Endothelial cell of umbilical vein (primary cell): ENCODE results near the gene WDR27. TPM values are rescaled to one million over a fixed set of nuclear protein-coding genes. Genes with fewer than 3 reads are reported as not detected.

Experiments
- BruUV-seq: library from RNA; stranded (reverse); fragments of 400-500 nt; replicated peaks from 2 replicates; lab custom pipeline; 2021; lab: Mats Ljungman, UMichigan
- CTCF ChIA-PET: fragments of 300-600, 350-600 bp; sonication (Branson Sonifier 250); formaldehyde crosslinking; loops from one replicate; lab custom pipeline; 2021; ENCODE audit warnings: antibody characterized with exemption, inconsistent platforms; lab: Charles Lee
- POLR2A ChIA-PET: fragments of 300-600, 350-600 bp; sonication (Branson Sonifier 250); formaldehyde crosslinking; loops from one replicate; lab custom pipeline; 2021; ENCODE audit warnings: antibody characterized with exemption, inconsistent platforms; lab: Charles Lee
- DNase-seq: peaks from one replicate; pipeline ENCODE4 v3.0.0-alpha.2; 2011; ENCODE audit warnings: low read depth, low spot score
- FAIRE-seq: peaks from 2 replicates; lab custom pipeline; 2011; peaks lifted over from hg19 to GRCh38; lab: Jason Lieb, UNC
- H2AFZ ChIP-seq: 2 replicates; pipeline ENCODE4 v1.6.0; 2012; ENCODE audit warnings: low read depth, low read length, control low read depth, inconsistent platforms
- H3K27ac ChIP-seq: 2 replicates; pipeline ENCODE4 v1.5.1; 2011; ENCODE audit warnings: low read depth, mild to moderate bottlenecking, control low read depth, low read length, moderate library complexity; ENCODE audit not compliant: insufficient read depth
- H3K27me3 ChIP-seq, 2 experiments: 2 replicates each; pipeline versions ENCODE4 v1.6.0 to v1.6.1; 2011; ENCODE audit warnings: low read length in 2 of 2, mixed read lengths in 1 of 2; ENCODE audit not compliant: control insufficient read depth in 2 of 2, insufficient read depth in 2 of 2
- H3K36me3 ChIP-seq, 2 experiments: 2 replicates in 1 of 2; 3 replicates in 1 of 2; pipeline ENCODE4 v1.5.1; 2011; ENCODE audit warnings: low read length in 2 of 2, mild to moderate bottlenecking in 1 of 2, moderate library complexity in 1 of 2; ENCODE audit not compliant: control insufficient read depth in 2 of 2, insufficient read depth in 2 of 2; ENCODE audit errors: extremely low read depth in 1 of 2
- H3K4me1 ChIP-seq: 3 replicates; pipeline ENCODE4 v1.5.1; 2011; ENCODE audit warnings: mild to moderate bottlenecking, low read length; ENCODE audit not compliant: control insufficient read depth, insufficient read depth; ENCODE audit errors: extremely low read depth
- H3K4me2 ChIP-seq: 2 replicates; pipeline ENCODE4 v1.6.1; 2011; ENCODE audit warnings: low read length, control low read depth, mixed read lengths; ENCODE audit not compliant: insufficient read depth
- H3K4me3 ChIP-seq, 3 experiments: fragments of 200-600 bp in 1 of 3; sonication (generic), shearing (Covaris generic) in 1 of 3; replicated peaks in 1 of 3; 2 replicates each; pipeline ENCODE4 v1.5.1; 2011 to 2016; ENCODE audit warnings: control low read depth in 3 of 3, low read length in 3 of 3, mild to moderate bottlenecking in 2 of 3, inconsistent platforms in 1 of 3, low read depth in 1 of 3, moderate library complexity in 1 of 3; ENCODE audit not compliant: insufficient read depth in 1 of 3
- H3K79me2 ChIP-seq: 2 replicates; pipeline ENCODE4 v1.6.0; 2012; ENCODE audit warnings: low read length, inconsistent platforms; ENCODE audit not compliant: control insufficient read depth, insufficient read depth
- H3K9ac ChIP-seq: replicated peaks from 2 replicates; pipeline ENCODE3; 2011; ENCODE audit warnings: low read length, control low read depth; ENCODE audit not compliant: insufficient read depth; ENCODE audit errors: extremely low read depth
- H3K9me1 ChIP-seq: replicated peaks from 3 replicates; pipeline ENCODE4 v1.6.0; 2011; ENCODE audit warnings: mild to moderate bottlenecking, low read length; ENCODE audit not compliant: control insufficient read depth, insufficient read depth; ENCODE audit errors: extremely low read depth
- H3K9me3 ChIP-seq: replicated peaks from 2 replicates; pipeline ENCODE4 v1.5.1; 2012; ENCODE audit warnings: low read length, inconsistent platforms; ENCODE audit not compliant: control insufficient read depth, insufficient read depth
- H4K20me1 ChIP-seq: replicated peaks from 2 replicates; pipeline ENCODE3; 2011; ENCODE audit warnings: mild to moderate bottlenecking, low read length; ENCODE audit not compliant: control insufficient read depth, insufficient read depth; ENCODE audit errors: extremely low read depth
- EZH2 ChIP-seq: IDR thresholded peaks from 2 replicates; pipeline ENCODE4 v1.6.1; 2012; ENCODE audit warnings: borderline replicate concordance, low read depth, mild to moderate bottlenecking, moderate library complexity, low read length, inconsistent platforms; ENCODE audit not compliant: severe bottlenecking
- FOS ChIP-seq: IDR thresholded peaks from 2 replicates; pipeline ENCODE4 v1.6.1; 2011; ENCODE audit warnings: mild to moderate bottlenecking, low read length, moderate library complexity, borderline replicate concordance; ENCODE audit not compliant: insufficient read depth
- GATA2 ChIP-seq: IDR thresholded peaks from 2 replicates; pipeline ENCODE4 v1.7.0; 2011; ENCODE audit warnings: low read depth, mild to moderate bottlenecking, moderate library complexity, mixed read lengths, low read length; ENCODE audit not compliant: insufficient read length, insufficient read depth
- JUN ChIP-seq: IDR thresholded peaks from 2 replicates; pipeline ENCODE4 v1.6.1; 2011; ENCODE audit warnings: borderline replicate concordance, low read depth; ENCODE audit not compliant: insufficient read length, insufficient read depth
- MYC ChIP-seq: IDR thresholded peaks from one replicate; pipeline ENCODE4 v1.6.1; 2011; ENCODE audit warnings: mild to moderate bottlenecking, low read depth, low read length
- POLR2A ChIP-seq: IDR thresholded peaks from 2 replicates; pipeline ENCODE4 v1.6.1; 2012; ENCODE audit warnings: low read depth, mild to moderate bottlenecking, control low read depth, low read length
- POLR2AphosphoS5 ChIP-seq: IDR thresholded peaks from 2 replicates; pipeline ENCODE4 v1.6.1; 2012; ENCODE audit warnings: low read depth, mild to moderate bottlenecking, control low read depth, low read length, moderate library complexity; ENCODE audit not compliant: insufficient read depth
- dilution Hi-C: fragments of 300-500 bp; cut with MboI; formaldehyde crosslinking; loops from one replicate; pipeline ENCODE4 v1.15.0; 2019; ENCODE audit warnings: low sequenced_read_pairs; ENCODE audit not compliant: extremely low pct_ligation_motif_present
- intact Hi-C: fragments of 100-400 bp; cut with micrococcal nuclease; formaldehyde crosslinking; loops from one replicate; pipeline ENCODE4 v1.10.0; 2022
- polyA plus RNA-seq, 4 experiments: library from polyadenylated mRNA; depleted of rRNA in 3 of 4; stranded (reverse) in 3 of 4; unstranded in 1 of 4; fragments of >200 nt; gene quantifications; 2 replicates each; pipeline versions ENCODE4 v1.2.1 to v1.2.3, GENCODE V29; 2011 to 2012; ENCODE audit warnings: missing spikeins in 1 of 4
- total RNA-seq: library from RNA; stranded (reverse); gene quantifications from 2 replicates; pipeline ENCODE4 v1.2.3, GENCODE V29; 2021
- TF ChIP-seq, protein P1 (sequence below), 2 donors: IDR thresholded peaks; 1 replicate in 1 of 2; 2 replicates in 1 of 2; pipeline ENCODE4 v1.5.1; 2011; ENCODE audit warnings: low read length in 2 of 2, mild to moderate bottlenecking in 2 of 2, moderate library complexity in 2 of 2, control low read depth in 1 of 2, inconsistent platforms in 1 of 2, low read depth in 1 of 2; ENCODE audit not compliant: insufficient read depth in 1 of 2; ENCODE audit errors: extremely low read depth in 1 of 2
- TF ChIP-seq, protein P2 (sequence below): IDR thresholded peaks from 2 replicates; pipeline ENCODE4 v1.6.1; 2011; ENCODE audit not compliant: insufficient read depth, insufficient read length

The WDR27 gene
- total and polyA plus RNA-seq, 2 donors (not counting 3 experiments of a cell fraction or from before 2014, with no cell fraction given) = 60.1 to 69.7 TPM

DNA sequence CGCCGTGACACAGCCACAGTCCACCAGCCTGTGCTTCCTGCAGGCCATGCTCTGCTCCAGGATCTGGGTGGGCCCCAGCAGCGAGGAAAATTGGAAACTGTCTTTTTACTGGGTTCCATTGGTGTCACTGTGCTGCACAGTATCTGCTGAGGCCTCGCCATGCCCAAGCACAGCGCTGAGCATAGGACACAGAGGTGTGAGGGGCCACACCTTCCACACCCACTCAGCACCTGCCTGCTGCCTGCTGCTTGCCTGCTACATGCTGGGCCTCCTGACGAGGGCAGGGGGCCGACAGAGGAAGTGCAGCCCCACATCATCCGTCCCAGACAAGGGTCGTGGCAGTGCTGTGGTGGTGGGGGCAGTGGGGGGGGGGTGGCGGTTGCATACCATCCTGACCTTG lies 275.2 kb downstream of the WDR27 start:
- dilution Hi-C loops = no loop called here

DNA sequence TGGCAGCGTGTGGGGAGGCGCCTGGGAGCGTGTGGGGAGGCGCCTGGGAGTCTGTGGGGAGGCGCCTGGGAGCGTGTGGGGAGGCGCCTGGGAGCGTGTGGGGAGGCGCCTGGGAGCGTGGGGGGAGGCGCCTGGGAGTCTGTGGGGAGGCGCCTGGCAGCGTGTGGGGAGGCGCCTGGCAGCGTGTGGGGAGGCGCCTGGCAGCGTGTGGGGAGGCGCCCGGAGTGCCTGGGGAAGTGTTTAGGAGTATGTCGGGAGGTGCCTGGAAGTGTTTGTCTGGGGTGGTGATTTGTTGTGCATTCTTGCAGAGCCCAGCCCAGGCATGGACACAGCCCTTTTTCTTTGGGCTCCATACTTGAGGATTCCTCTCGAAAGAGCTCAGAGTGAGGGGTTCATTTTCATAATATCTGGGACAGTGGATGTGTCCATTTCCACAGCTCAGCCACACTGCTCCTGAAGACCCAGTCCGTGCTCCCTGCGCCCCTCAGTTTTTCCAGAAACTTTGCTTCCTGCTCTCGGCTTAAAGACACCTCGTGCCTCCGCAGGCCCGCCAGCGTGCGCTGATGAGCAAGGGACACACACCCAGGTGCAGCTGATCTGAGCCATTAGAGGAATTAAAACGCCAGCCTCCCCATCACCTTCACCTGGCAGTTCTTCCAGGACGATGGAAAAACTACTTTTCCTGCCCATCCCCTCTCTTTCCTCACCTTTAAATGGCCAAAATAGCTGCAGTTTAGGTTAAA lies 276.0 kb downstream of the WDR27 start:
- FAIRE-seq (no peak), DNase-seq (no peak)
- Histone ChIP-seq H3K4me1 (no peaks in the 10 kb centered on the region), H2AFZ (no peak overlapping the region), H3K4me2 (no peak overlapping the region), H3K36me3 (no peaks in the 10 kb centered on the region), H3K27ac (no peak overlapping the region), H4K20me1 (no peaks in the 10 kb centered on the region), H3K9me1 (no peaks in the 10 kb centered on the region), H3K4me3 (no peak overlapping the region), H3K9ac (no peak overlapping the region), H3K27me3 (no peaks in the 10 kb centered on the region), H3K9me3 (peaks cover 2% of the 10 kb centered on the region), H3K79me2 (no peaks in the 10 kb centered on the region)
- dilution Hi-C loops (no loop called here), intact Hi-C loops (loop anchor here (10.0 kb wide), 1 partner anchor 229 kb away; no protein-coding TSS in a partner anchor)
- no TSS peak for BruUV-seq
- CTCF ChIA-PET = no interaction called here
- POLR2A ChIA-PET = no interaction called here
- TF ChIP-seq MYC = no peak
- no peak for TF ChIP-seq POLR2AphosphoS5
- TF ChIP-seq, protein P1, sequence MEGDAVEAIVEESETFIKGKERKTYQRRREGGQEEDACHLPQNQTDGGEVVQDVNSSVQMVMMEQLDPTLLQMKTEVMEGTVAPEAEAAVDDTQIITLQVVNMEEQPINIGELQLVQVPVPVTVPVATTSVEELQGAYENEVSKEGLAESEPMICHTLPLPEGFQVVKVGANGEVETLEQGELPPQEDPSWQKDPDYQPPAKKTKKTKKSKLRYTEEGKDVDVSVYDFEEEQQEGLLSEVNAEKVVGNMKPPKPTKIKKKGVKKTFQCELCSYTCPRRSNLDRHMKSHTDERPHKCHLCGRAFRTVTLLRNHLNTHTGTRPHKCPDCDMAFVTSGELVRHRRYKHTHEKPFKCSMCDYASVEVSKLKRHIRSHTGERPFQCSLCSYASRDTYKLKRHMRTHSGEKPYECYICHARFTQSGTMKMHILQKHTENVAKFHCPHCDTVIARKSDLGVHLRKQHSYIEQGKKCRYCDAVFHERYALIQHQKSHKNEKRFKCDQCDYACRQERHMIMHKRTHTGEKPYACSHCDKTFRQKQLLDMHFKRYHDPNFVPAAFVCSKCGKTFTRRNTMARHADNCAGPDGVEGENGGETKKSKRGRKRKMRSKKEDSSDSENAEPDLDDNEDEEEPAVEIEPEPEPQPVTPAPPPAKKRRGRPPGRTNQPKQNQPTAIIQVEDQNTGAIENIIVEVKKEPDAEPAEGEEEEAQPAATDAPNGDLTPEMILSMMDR (IDR thresholded peaks at IDR 0.05; ENCODE audit: extremely low read depth in 1 of 2, insufficient read depth in 1 of 2, low read depth in 1 of 2, low read length in 2 of 2) = no peak
- TF ChIP-seq, protein P2, sequence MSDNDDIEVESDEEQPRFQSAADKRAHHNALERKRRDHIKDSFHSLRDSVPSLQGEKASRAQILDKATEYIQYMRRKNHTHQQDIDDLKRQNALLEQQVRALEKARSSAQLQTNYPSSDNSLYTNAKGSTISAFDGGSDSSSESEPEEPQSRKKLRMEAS = no peak
- TF ChIP-seq GATA2 = no peak
- TF ChIP-seq FOS = no peak
- no peak for TF ChIP-seq JUN
- TF ChIP-seq EZH2 = no peak
- TF ChIP-seq POLR2A = no peak

More for the DNA sequence above, 275.2 kb downstream of the WDR27 start:
- intact Hi-C loops = loop anchor here (10.0 kb wide), 1 partner anchor 228 kb away; no protein-coding TSS in a partner anchor
- FAIRE-seq (no peak), DNase-seq (no peak)
- no peak overlapping the region for H3K4me2 ChIP-seq
- H3K9me3 ChIP-seq = peaks cover 2% of the 10 kb centered on the region
- no peak overlapping the region for H2AFZ ChIP-seq
- POLR2A ChIA-PET = no interaction called here
- H3K27ac ChIP-seq = no peak overlapping the region
- no peaks in the 10 kb centered on the region for H3K27me3 ChIP-seq
- no peak for TF ChIP-seq FOS
- H3K4me1 ChIP-seq = no peaks in the 10 kb centered on the region
- H3K36me3 ChIP-seq = no peaks in the 10 kb centered on the region
- no peak overlapping the region for H3K4me3 ChIP-seq
- no peaks in the 10 kb centered on the region for H3K79me2 ChIP-seq
- no peaks in the 10 kb centered on the region for H4K20me1 ChIP-seq
- BruUV-seq = no TSS peak
- H3K9ac ChIP-seq = no peak overlapping the region
- no peaks in the 10 kb centered on the region for H3K9me1 ChIP-seq
- CTCF ChIA-PET = no interaction called here
